22Rv1 (cell line): ENCODE measurements around the gene TCF7L1.

Experiments used
- H3K27ac ChIP-seq: fragments of 450-650 bp; 2 replicates; pipeline ENCODE4 v1.5.1; 2017
- ZFX ChIP-seq: fragments of 450-650 bp; IDR thresholded peaks from 2 replicates; pipeline ENCODE4 v1.6.1; 2017; ENCODE audit warnings: antibody characterized with exemption, borderline replicate concordance
- TF ChIP-seq, protein P1 (sequence below): fragments of 450-650 bp; IDR thresholded peaks from 2 replicates; pipeline ENCODE4 v1.5.1; 2017; ENCODE audit warnings: mild to moderate bottlenecking

The TCF7L1 gene

DNA sequence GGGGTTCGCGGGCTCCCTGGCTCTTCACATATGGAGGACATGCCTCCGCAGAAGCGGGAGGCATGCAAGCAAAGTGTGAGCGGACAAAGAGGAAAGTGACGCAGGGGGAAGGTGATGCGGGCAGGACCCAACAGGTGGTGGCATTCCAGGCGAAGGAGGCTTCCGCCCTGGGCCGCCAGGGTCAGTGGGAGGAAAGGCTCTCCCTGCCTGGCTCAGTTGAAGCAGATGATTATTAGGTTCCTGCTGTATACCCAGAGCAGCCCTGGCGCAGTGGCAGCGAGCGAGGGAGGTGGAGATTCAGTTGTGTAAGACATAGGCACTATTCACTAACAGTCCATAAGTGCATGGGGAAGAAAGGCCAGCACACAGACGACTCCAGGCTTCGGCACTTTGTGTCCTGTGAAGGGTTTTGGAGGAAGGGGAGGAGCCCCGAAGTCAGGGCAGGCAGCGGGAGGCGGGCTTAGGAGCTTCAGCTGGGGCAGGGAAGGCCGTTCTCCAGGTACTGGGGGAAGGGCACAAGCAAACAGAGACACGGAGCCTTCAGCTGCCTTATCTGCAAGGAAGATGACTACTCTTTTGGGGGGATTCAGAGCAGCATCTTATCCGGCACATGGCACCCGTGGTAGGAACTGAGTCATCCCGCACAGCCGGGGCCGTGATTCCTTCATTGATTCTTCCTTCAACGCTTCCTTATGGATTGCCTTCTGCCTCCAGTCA, 104.8 kb downstream of the TCF7L1 start:
- H3K27ac ChIP-seq: no peak overlapping the region
- TF ChIP-seq ZFX: no peak
- TF ChIP-seq, protein P1, sequence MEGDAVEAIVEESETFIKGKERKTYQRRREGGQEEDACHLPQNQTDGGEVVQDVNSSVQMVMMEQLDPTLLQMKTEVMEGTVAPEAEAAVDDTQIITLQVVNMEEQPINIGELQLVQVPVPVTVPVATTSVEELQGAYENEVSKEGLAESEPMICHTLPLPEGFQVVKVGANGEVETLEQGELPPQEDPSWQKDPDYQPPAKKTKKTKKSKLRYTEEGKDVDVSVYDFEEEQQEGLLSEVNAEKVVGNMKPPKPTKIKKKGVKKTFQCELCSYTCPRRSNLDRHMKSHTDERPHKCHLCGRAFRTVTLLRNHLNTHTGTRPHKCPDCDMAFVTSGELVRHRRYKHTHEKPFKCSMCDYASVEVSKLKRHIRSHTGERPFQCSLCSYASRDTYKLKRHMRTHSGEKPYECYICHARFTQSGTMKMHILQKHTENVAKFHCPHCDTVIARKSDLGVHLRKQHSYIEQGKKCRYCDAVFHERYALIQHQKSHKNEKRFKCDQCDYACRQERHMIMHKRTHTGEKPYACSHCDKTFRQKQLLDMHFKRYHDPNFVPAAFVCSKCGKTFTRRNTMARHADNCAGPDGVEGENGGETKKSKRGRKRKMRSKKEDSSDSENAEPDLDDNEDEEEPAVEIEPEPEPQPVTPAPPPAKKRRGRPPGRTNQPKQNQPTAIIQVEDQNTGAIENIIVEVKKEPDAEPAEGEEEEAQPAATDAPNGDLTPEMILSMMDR: no peak

DNA sequence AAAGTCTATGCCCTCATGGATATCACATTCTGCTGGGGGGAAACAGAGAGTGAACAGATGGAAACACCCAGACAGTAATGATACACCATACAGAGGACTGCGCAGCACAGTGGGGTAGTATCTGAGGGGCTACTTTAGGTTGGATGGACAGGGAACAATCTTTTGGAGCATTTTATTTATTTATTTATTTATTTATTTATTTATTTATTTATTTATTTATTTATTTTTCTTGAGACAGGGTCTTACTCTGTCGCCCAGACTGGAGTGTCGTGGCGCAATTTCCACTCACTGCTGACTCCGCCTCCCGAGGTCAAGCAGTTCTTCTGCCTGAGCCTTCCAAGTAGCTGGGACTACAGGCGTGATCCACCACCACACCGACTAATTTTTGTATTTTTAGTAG, 105.4 kb downstream of the TCF7L1 start:
- TF ChIP-seq, protein P1: no peak
- no peak for TF ChIP-seq ZFX
- H3K27ac ChIP-seq: no peak overlapping the region

DNA sequence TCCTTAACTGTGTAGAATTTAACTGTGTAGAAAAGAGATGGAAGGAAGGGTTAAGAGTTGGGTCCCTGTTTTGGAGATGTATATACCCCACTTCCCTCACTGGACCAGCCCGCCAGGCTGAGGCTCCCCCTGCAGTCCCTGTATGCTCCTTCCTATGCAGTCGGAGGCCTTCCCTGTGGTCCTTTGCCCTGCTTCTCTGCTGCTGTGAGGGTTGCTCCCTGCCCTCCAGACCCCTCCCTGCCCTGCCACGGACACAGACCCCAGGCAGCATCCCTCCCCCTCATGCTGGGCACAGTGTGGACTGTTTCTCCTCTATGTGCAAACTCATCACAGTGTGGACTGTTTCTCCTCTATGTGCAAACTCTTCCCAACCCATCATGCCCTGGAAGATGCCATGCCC, 105.9 kb downstream of the TCF7L1 start:
- no peak for TF ChIP-seq ZFX
- TF ChIP-seq, protein P1: no peak
- no peak overlapping the region for H3K27ac ChIP-seq

DNA sequence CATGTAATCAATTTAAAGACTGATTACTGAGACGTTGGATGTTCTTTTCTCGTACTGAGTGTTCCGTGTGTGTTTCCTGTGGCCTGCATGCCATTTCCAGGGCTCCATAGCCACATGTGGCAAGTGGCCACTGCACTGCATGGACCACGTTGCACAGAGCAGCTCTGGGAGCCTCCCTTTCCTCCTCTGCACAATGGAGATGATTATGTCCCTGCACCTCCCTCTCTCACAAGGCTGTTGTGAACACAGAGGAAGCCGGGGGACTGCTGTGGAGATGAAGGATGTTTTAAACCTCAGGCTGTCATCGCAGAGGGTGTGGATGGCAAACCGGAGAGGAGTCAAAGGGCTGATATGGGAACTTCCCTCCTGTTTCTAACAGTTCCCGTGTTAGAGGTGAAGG, 106.9 kb downstream of the TCF7L1 start:
- TF ChIP-seq, protein P1: no peak
- TF ChIP-seq ZFX: no peak
- no peak overlapping the region for H3K27ac ChIP-seq

DNA sequence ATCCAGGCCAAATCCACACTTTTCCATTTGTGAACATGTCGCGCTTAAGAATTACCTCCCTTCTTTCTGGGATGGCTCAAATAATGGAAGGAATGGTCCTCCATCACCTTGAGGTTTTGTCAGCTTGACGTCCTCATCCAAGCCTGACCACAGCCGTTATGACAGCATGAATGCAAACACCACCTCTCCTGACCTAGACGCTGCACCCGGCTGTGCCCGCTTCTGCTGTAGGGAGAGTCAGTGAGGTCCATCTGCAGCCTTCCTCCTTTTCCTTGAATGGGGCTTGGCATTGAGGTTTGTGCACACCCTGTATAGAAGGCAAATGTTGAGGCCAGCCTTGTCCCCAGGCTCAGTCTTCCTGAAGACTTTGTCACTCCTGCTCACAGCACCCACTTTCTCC, 109.1 kb downstream of the TCF7L1 start:
- TF ChIP-seq, protein P1: no peak
- TF ChIP-seq ZFX: no peak
- no peak overlapping the region for H3K27ac ChIP-seq

DNA sequence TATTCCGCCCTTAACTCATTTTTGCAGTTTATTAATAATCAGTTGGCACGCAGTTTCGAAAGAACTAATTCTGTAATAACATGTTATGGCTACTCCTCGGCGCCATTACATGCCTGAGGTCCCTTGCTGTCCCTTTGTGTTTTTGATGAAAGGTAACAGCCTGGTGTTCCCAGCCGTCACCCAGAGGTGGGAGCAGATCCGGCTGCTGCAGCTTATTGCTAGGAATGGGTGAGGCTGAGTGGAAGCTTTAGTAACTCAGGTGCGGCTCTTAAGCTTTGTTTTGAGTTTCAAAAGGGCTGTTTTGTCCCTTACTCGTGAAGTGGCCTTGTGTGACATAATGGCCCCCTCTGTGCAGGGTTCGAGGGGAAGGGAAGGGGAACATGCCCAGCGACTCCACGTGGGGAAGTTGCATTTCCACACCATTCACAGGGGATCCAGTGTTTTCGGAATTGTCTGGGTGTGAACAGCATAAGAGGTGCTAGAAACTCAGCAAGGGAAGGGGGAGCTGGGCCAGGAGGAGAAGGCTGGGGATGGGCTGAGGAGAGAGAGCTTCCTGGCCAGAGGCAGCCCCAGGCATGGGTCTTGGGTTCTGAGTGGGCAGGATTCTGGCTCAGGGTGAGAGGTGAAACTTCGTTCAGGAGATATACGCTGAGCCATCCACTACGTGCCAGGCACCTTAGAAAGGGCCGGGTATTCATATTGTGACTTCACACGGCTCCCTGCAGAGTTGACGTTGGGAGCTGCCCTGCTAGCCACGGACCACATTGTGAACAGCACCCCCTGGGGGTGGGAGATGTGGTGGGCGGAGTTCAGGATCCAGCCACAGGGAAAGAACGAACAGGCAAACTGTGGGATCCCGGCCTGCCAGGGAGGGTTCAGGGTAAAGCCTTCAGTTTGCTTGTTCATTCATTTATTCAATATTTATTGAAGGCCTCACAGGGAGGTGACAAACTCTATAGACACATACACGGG, 110.2 kb downstream of the TCF7L1 start:
- no peak overlapping the region for H3K27ac ChIP-seq
- no peak for TF ChIP-seq ZFX
- TF ChIP-seq, protein P1: peak; percentile 75

DNA sequence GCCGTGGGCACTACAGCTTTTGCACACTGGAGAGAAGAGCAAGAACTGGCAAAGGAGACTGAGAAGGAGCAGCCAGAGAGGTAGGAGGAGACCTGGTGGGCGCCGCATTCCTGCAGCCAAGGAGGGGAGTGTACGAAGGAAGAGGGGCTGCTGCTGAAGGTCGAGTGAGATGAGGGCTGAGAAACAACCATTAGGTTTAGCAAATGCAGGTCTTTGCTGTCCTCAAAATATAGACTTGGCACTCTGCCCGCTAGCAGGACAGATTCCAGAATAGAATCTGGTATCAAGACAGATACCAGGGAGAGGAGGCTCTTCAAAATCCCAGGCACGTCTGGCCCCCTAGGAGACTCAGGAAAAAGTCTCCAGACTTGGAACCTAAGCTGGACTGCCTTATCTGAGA, 111.6 kb downstream of the TCF7L1 start:
- H3K27ac ChIP-seq: no peak overlapping the region
- no peak for TF ChIP-seq ZFX
- TF ChIP-seq, protein P1: no peak
